ENCODE measurements around the gene MAP1A. TPM values are rescaled to one million over a fixed set of nuclear protein-coding genes. Genes with fewer than 3 reads are reported as not detected.
"Not testable (repeated sequence)": the region's sequence is repeated elsewhere in the genome, so short reads cannot be mapped to it uniquely, and the experiment has no call there.

The MAP1A gene
- total RNA-seq, 1 donor from 2014 or later: 13.8 TPM

DNA sequence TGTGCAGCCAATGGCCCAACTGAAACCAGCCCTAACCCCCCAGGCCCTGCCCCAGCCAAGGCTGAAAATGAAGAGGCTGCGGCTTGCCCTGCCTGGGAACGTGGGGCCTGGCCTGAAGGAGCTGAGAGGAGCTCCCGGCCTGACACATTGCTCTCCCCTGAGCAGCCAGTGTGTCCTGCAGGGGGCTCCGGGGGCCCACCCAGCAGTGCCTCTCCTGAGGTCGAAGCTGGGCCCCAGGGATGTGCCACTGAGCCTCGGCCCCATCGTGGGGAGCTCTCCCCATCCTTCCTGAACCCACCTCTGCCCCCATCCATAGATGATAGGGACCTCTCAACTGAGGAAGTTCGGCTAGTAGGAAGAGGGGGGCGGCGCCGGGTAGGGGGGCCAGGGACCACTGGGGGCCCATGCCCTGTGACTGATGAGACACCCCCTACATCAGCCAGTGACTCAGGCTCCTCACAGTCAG is 11.2 kb downstream of the MAP1A start:
- peak; percentile 82 for DNase-seq (ENCODE audit: low spot score)

DNA sequence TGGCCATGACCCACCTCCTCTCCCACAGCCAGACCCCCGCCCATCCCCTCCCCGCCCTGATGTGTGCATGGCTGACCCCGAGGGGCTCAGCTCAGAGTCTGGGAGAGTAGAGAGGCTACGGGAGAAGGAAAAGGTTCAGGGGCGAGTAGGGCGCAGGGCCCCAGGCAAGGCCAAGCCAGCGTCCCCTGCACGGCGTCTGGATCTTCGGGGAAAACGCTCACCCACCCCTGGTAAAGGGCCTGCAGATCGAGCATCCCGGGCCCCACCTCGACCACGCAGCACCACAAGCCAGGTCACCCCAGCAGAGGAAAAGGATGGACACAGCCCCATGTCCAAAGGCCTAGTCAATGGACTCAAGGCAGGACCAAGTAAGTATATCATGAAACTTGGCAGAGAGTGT is 11.7 kb downstream of the MAP1A start:
- DNase-seq (ENCODE audit: low spot score): no peak

DNA sequence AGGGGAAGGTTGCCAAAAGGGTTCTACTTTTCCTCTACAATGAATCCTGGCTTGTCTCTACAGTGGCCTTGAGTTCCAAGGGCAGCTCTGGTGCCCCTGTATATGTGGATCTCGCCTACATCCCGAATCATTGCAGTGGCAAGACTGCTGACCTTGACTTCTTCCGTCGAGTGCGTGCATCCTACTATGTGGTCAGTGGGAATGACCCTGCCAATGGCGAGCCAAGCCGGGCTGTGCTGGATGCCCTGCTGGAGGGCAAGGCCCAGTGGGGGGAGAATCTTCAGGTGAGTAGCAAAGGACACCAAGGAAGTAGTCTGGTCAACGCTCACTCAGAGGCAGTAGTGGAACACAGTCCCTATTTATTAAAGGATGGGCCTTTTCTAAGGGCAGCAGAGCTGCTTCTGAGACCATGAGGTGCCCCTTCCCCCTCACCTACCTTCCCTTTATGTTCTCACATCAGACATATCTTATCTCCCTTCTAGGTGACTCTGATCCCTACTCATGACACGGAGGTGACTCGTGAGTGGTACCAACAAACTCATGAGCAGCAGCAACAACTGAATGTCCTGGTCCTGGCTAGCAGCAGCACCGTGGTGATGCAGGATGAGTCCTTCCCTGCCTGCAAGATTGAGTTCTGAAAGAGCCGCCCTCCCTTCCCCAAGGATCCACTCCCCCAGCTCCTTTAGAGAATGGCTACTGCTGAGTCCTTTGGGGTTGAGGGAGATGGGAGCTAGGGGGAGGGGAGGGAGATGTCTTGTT is 12.4 kb downstream of the MAP1A start:
- peak; percentile 62 for DNase-seq (ENCODE audit: low spot score)

DNA sequence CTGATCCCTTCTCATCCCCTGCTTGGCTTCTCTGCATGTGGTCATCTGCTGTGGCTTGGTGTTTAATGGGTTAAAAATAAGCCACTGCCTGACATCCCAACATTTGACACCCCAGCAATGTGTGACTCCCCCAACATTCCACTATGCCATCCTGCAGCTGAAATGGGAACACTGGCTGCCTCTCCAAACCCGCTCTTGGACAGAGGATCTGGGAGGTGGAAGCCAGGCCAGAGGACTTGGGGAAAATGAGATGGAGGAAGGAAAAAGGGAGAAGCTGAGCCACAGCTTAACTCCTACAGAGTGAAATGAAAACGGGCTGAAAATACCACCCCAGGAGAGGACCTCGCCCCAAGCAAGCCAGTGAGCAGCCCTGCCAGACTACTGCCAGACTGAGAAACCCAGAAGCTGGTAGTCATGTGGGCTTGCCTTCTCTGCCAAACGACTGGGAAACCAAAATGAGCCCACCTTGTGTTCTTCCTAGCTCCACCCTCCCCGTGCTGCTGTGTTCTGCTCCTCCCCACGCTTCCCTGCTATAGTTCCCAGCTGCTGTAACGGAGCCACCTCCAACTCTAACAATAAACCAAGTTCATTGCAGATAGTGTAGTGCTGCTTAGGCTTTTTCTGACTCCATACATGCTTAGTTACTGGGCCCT is 13.7 kb downstream of the MAP1A start:
- peak; percentile 33 for DNase-seq (ENCODE audit: low spot score)

DNA sequence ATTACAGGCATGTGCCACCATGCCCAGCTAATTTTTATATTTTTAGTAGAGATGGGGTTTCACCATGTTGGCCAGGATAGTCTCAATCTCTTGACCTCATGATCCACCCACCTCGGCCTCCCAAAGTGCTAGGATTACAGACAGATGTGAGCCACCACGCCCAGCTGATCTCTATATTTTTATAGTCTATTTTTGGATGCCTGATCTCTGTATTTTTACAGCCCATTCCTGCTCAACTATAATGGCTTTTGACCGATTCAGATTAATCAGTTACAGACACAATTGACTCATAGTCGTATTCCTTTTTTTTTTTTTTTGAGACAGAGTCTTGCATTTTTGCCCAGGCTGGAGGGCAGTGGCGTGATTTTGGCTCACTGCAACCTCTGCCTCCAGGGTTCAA is 15.4 kb downstream of the MAP1A start:
- peak; percentile 22 for DNase-seq (ENCODE audit: low spot score)

DNA sequence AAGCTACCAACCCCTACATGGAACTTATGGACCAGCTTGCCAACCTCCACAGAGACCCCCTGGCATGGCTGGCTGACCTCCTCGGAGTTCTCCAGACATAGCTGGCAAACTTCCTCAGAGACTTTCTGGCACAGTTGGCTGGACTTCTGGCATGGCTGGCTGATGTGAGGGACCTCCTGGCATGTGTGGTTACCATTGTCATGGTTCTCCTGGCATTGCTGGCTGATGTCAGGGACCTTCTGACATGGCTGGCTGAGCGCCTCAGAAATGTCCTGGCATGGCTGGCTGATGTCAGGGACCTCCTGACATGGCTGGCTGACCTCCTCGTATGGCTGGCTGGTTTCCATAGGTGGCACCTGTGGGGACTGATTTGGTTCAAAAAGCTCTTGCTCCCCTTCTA is 17.5 kb downstream of the MAP1A start:
- DNase-seq (ENCODE audit: low spot score): no peak

DNA sequence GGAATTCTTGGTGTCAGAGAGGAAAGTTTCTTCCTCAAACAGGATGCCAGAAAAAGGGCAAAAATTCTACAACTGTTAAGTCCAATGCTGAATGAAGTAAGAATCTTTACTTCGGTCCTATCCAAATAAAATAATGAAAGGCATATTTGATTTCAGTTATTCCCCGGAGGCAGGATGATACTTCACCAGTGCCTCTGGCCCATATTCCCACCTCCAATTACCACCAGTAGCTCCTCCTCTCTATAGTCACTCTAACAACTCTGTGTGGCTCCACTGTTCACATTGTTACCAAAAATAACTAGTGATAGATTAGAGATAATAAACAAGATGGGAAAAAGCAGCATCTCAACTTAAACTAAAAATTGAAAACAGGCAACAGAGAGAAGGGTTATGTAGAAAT is 20.7 kb downstream of the MAP1A start:
- no peak for DNase-seq (ENCODE audit: low spot score)

DNA sequence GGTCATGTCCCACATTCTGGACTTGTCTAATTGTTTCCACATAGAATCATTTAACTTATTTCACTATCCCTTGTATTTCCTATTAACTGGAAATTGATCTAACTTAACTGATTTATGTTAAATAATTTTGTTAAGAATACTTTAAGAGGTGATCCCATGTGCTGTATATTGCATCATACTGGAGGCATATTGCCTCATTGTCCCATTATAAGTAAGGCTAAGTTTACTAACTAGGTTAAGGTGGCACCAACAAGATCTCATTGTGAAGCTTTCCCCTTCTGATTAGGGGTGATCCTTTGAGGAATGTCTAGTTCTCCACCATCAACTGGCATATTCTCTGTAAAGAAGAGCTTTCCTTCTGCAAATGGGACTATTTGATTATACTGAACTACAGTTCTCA is 24.4 kb downstream of the MAP1A start:
- DNase-seq (ENCODE audit: low spot score): no peak

DNA sequence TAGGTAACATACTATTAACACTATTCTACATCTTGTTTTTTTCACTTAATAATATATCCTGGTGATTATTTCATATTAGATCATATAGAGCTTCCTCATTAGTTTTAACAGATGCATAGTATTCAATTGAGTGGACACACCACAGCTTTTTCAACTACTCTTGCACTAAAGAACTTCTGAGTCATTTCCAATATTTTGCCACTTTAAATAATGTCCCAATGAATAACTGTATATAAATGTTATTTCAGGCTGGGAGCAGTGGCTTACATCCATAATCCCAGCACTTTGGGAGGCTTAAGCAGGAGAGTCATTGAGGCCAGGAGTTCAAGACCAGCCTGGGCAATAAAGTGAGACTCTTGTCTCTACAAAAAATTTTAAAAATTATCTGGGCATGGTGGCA is 26.9 kb downstream of the MAP1A start:
- DNase-seq (ENCODE audit: low spot score): no peak

DNA sequence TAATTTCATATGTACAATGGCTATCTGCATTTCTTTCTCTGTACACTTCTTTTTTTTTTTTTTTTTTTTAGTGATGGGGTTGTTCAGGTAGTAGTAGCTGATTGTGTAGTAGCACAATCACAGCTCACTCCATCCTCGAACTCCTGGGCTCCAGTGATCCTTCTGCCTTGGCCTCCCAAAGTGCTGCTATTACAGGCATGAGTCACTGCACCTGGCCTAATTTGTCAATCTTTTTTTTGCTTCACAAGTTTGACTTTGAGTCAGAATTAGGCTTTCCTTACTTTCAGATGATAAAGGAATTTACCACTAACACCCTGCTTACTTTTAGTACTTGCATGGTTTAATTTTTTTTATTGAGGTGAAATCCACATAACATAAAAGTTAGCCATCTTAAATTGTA is 28.0 kb downstream of the MAP1A start:
- DNase-seq (ENCODE audit: low spot score): no peak

DNA sequence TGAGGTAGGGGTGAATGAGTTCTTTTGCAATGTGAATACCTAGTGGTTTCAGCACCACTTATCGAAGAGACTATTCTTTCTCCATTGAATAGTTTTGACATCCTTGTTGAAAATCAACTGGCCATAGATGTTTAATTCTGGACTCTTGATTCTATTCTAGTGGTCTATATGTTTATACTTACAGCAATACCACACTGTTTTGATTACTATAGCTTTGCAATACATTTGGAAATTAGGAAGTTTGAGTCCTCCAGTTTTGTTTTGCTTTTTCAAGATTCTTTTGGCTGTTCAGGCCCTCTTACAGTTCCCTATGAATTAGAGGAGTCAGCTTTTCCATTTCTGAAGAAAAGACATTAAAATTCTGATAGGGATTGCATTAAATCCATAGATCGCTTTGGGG is 30.1 kb downstream of the MAP1A start:
- DNase-seq (ENCODE audit: low spot score): no peak

DNA sequence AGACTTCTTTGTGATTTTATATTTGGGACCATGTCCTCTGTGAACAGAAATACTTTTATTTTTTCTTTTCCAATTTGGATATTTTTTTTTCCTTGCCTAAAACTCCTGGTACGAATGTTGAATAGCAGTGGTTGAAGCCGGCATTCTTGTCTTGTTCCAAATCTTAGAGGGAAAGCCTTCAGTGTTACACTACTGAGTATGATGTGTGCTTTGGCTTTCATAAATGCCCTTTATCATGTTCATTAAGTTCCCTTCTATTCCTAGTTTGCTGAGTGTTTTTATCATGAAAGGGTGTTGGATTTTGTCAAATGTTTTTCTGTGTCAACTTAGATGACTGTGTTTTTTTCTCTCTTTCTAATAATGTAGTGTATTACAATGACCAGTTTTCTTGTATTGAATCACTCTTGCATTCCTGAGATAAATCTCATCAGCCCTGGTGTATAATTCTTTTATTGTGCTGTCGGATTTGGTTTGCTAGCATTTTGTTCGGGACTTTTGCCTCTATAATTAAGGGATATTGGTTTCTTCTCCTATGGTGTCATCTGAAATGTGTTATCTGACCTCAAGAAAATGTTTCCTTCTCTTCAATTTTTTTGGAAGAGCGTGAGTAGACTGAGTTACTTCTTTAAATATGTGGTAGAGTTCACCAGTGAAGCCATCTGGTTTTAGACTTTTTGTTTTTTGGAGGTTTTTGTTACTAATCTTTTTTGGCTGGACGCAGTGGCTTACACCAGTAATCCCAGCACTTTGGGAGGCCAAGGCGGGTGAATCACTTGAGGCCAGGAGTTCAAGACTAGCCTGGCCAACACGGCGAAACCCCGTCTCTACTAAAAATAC is 33.3 kb downstream of the MAP1A start:
- no peak for DNase-seq (ENCODE audit: low spot score)

DNA sequence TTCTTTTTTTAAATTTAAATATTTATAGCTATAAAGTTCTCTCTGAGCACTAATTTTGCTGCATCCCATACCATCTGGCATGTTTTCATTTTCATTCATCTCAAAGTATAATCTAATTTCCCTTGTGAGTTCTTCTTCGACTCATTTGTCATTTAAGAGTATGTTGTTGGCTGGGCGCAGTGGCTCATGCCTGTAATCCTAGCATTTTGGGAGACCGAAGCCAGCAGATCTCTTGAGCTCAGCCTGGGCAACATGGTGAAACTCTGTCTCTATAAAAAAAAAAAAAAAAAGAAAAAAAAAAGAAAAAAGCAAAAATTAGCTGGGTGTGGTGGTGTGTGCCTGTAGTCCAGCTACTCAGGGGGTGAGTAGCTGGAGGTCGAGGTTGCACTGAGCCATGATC is 34.8 kb downstream of the MAP1A start:
- no peak for DNase-seq (ENCODE audit: low spot score)

DNA sequence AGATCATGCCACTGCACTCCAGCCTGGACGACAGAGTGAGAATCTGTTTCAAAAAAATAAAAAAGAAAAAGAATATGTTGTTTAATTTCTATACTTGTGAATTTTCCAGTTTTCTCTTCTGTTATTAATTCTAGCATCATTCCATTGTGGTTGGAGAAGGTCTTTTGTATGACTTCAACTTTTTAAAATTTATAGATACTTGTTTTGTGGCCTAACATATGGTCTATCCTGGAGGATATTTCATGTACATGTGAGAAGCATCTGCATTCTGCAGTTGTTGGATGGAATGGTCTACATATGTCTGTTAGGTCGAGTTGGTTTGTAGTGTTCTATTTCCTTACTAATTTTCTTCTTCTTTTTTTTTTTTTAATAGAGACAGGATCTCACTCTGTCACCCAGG is 35.6 kb downstream of the MAP1A start:
- no peak for DNase-seq (ENCODE audit: low spot score)

DNA sequence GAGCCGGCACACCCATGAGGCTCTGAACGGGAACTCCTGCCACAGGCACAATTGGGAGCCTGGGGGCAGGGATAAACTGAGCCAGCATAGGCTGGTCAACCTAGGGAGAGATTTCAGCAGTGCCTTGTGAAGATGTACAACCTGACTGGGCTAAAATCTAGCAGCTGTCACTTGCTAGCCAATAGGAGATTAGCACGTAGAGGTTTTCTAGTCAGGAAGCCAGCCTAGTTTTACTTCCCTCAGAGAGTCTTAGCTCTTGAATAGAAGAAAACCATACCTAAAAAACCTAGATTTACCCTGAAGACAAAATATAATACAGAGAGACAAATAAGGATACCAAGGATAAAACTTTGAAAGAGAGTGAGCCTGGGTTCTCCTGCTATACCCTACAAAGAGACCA is 45.3 kb downstream of the MAP1A start:
- DNase-seq (ENCODE audit: low spot score): not testable (repeated sequence)

DNA sequence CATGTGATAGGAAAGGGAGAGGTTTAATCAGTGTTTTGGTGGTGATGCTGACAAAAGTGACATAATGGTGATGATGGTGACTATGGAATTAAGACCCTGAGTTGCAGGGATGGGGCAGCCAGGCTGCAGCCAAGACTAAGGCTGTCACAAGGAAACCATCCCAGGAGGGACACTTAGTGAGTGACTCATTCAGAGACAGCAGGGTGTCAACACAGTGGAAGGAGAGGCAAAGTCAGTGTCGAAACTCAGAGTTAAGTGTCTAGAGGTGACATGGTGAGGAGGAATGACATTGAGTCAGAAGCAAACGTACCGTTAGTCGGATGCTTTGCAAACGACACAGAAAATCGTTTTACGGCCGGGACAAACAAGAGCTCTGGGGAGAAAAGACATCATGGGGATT is 46.4 kb downstream of the MAP1A start:
- not testable (repeated sequence) for DNase-seq (ENCODE audit: low spot score)

DNA sequence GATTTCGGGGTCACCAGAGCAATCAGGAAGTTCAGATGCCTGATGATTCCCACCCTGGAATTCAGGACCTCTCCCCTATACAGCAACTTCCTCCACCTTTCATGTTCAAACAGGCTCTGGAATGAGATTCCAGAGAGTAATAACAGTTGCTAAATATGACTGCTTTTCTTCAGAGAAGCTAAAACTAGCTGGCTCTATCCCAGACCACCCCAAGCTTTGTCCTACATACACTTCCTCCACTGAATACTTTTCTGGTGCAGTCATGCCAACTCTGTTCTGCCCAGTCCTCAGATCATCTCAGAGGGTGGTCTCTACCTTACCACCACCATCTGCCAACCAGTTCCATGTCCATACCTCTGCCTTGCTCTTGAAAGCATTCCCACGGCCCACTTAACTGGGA is 49.2 kb downstream of the MAP1A start:
- DNase-seq (ENCODE audit: low spot score): not testable (repeated sequence)

DNA sequence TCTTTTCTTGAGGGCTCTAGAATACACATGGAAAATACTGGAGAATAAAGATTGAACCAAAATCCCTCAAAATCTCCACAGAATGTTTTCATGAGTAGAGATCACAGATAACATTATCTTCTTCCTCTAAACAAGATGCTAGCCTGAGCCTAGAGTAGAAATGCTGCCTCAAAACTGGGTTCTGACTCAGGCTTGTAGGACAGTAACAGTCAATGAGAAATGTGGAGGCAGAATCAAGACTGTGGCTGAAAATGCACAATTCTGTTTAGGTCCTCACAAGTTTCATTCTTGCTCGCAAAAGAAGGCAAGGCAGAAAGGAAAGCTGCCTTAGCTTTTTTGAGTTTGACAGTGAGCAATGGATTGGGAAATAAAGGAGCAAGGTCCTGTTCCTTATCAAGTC is 57.2 kb downstream of the MAP1A start:
- not testable (repeated sequence) for DNase-seq (ENCODE audit: low spot score)
